GM21717 (cell line): ENCODE data around the gene EDEM1.
"Not testable (repeated sequence)": the region's sequence is repeated elsewhere in the genome, so short reads cannot be mapped to it uniquely, and the experiment has no call there.

ENCODE experiments used
- ATAC-seq: cut with Tn5 transposase; IDR thresholded peaks from one replicate; pipeline ENCODE4 v1.9.1; 2021; ENCODE audit warnings: mild to moderate bottlenecking, moderate library complexity; ENCODE audit not compliant: unreplicated experiment

The EDEM1 gene

DNA sequence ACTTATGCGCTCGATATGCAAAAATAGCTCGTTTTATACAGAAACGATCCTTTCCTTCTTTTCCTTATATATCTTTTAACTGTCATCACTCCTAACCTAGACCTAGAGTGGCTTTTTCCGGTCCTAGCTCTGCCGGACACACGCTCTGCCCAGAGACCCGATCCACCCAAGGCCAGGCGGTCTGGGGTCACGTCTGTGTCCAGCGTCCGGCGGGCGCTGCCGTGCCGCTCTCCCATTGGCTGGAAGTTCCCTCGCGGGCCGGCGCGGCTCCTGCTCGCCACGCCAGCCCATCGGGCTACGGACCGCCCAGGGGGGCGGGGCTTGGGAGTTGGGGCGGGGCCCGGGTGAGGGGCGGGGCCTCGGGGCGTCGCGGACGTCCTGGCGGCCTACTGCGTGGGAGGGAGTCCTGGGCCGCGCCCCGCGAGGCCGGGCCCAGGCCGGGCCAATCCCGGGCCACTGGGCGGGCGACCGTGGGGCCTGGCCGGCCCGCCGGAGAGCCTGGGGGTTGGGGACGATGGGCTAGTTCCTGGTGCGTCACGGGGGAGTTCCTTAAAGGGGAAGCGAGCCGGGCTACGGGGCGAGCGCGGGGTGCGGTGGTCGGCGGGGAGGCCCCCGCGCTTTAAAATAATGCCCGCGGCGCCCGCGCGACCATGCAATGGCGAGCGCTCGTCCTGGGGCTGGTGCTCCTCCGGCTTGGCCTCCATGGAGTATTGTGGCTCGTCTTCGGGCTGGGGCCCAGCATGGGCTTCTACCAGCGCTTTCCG, at the start of gene EDEM1:
TSS of gene EDEM1 (plus strand) at position 552 of the 764 bp plus-strand sequence. CDS start at position 651, 99 bp downstream.
- ATAC-seq, result peak; percentile 81

DNA sequence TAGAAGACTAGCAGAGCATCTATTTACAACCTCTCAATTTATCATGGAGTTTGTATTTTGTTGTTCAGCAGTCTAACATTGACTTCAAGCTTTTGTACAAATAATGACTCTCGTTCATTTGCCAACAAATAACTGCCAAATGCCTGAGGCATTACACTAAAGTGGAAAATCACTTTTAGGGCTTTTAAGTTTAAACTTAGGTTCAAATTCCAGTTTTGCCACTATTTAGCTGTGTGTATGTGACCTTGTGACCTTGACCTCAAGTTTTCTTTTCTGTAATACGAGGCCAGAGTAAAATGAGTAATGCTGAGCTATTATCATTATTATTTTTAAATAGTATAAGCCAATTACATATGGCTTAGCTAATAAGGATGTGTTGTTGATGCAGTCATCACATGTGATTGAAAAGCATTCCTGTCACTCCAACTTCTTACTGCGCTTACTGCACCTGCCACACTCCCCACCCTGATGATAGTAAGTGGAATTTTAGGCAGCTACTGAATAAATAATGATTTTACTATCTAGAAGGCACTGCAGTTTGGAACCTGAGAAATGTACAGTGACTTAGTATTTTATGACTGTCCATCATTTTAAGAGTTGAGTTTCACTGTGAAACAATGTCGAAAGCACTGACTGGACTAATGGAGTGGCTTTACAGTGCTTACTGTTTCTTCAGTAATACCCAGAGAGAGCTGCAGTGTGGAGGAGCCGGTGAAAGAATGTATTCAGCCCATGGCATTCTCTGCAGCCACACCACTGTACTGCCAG, 49.1 kb upstream of the EDEM1 start:
- ATAC-seq, result no peak

DNA sequence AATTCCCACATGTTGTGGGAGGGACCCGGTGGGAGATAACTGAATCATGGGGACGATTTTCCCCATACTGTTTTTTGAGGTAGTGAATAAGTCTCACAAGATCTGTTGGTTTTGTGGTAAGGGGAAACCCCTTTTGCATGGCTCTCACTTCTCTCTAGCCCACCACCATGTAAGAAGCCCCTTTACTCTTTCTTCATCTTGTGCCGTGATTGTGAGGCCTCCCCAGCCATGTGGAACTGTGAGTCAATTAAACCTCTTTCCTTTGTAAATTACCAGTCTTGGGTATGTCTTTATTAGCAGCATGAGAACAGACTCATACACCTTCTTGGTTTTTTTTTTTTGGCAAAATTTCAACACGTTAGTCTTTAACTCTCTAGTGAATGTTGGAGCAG, 47.3 kb upstream of the EDEM1 start:
- ATAC-seq, result peak; percentile 46

DNA sequence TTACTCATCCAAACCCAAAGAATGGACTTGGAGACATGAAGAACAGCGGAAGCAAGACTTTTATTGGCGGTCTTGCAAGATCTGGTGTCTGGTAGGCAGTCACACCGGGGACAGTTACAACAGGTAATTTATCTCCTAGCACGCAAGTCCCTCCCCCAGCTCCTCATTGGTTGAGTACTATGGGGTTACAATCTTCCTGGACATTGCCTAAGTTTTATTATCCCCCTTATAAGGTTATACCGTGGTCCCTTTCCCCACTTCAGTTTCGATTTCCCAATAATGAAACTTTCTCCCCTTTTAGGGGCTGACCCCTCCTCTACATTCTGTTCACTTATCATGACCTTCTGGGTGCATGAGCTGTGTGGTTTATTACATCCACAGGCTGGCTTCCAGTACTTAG, 46.7 kb upstream of the EDEM1 start:
- no peak for ATAC-seq

DNA sequence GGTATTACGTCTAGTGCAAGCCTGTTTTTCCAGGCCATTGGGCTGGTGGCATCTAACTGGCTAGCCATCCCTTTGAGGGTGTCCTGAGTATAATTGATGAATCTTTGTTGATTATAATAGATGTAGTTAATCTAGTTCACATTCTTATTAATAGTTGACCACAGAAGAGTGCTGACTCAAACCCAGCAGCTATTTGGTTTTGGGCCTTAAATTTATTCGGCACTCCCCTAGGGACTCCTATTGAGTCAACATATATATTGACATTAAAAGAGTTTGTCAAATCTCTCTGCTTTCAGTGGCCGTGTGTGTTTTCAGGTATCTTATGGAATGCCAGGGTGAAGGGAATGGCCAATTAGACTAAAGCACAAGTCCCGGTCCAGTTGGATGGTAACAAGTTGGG, 45.7 kb upstream of the EDEM1 start:
- ATAC-seq, result no peak

DNA sequence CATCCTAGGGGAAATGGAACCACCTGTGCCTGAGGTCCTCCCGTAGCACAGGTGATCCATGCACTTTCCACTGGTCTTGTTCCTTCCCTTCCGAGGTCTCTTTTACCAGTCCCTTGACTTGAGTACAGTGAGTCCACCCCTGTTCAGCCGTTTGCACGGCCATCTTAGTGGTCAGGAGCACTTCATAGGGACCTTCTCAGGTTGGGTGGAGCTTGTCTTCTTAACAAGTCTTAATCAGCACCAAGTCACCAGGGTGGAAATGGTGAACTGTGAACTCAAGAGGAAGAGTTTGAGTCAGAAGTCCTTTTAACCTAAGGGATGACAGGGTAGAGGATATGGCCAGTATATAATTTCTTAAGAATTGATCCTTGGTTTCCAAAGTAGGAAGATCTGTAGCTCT, 44.0 kb upstream of the EDEM1 start:
- no peak for ATAC-seq

DNA sequence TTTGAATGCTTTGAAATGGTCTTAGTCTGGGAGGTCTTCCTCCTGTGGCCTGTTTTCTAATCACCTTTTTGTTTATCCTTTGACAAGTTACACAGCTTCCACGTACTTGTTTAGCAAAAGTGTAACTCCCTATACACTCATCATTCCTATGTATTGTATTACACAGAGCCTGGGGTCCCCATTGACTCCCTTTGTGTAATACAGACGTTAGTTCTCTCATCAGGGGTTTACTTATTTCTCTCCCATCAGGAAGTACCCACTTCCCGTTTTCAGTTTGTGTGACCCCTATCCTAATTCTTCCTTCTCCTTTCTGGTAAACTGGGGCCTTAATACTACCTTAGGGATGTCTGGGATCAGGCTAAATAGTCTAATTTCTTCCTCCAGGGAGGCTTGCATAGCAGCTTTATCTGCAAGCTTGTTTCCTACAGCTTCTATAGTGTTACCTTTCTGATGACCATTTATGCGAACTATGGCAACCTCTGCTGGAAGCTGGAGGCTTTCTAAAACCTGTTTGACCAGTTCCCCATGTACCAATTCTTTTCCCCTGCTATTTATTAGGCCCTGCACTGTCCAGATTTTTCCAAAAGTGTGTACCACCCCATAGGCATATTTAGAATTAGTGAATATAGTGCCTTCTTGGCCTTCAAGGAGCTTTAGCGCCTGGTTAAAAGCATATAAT, 43.1 kb upstream of the EDEM1 start:
- ATAC-seq, result no peak

DNA sequence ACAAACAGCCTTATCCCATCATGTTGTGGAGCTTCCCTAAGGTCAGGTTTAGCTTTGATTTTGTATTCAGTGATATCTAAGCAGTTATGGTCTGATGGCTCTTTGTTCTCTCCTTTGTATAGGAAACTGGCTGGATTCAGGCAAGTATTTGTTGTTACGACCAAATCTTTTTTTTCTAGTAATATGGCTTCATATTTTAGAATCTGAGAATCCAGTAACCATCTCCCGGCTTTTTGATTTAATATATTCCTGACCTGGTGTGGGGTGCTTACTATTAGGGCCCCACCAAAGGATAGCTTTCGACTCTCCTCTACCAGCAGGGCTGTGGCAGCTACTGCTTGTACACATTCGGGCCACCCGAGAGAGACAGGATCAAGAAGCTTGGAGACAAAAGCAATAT, 42.4 kb upstream of the EDEM1 start:
- no peak for ATAC-seq

DNA sequence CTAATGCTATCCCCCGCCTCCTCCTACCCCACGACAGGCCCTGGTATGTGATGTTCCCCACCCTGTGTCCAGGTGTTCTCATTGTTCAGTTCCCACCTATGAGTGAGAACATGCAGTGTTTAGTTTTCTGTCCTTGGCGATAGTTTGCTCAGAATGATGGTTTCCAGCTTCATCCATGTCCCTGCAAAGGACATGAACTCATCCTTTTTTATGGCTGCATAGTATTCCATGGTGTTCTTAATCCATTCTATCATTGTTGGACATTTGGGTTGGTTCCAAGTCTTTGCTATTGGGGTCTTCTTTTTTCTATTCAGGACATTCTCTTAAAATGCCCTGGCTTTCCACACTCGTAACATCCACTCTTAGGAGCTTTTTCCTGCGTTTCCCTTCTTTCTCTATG, 40.4 kb upstream of the EDEM1 start:
- not testable (repeated sequence) for ATAC-seq

DNA sequence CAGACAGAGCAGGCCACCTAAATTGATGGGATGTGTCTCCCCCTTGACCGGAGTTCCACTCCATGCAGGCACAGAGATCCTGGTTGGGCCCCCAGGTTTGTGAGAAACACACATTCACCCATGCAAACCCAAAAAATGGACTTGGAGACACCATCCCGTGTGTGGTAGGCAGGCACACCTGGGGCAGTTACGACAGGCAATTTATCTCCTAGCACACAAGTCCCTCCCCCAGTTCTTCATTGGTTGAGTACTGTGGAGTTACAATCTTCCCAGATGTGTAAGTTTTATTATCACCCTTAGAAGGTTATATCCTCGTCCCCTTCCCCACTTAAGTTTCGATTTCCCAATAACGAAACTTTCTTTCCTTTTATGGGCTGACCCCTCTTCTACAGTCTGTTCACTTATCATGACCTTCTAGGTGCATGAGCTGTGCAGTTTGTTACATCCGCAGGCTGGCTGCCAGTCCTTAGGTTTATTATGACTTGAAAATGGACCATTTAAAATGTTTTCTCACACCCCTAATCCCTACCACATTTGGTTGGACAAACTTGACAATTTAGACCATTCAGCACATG, 38.1 kb upstream of the EDEM1 start:
- no peak for ATAC-seq

DNA sequence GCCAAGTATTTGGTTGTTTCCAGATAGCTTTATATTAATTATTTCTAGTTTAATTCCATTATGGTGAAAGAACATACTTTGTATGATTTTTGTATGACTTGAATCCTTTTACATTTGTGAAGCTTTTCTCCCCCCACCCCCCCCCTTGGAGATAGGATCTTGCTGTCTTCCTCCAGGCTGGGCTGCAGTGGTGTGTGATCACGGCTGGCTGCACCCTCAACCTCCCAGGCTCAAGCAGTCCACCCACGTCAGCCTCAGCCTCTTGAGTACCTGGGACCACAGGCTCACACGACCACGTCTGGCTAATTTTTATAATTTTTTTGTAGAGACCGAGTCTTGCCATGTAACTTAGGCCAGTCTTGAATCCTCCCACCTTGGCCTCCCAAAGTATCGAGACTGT, 35.9 kb upstream of the EDEM1 start:
- no peak for ATAC-seq

DNA sequence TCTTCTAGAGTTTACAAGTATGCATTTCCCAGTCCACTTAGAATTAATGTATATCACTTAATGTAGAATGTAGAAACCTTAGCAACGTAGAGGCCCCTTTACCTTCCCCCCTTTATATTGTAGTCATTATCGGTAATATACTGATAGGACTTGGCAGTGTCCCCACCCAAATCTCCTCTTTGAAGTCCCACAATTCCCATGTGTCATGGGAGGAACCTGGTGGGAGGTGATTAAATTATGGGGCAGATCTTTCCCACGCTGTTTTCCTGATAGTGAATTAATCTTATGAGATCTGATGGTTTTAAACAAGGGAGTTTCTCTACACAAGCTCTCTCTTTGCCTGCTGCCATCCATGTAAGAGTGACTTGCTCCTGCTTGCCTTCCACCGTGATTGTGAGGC, 34.4 kb upstream of the EDEM1 start:
- ATAC-seq, result no peak

DNA sequence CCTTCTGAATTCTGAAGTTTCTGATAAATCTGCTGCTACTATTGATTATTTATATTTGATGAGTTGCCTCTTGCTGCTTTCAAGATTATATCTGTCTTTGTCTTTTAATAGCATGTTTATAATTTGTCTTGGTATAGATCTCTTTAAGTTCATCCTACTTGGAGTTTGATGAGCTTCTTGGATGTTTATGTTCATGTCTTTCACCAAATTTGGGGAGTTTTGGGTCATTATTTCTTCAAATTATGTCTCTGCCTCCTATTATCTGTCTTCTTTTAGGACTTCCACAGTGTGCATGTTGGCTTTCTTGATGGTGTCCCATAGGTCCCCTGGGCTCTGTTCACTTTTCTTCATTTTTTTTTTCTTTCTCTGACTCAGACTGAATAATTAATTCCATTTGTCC, 32.3 kb upstream of the EDEM1 start:
- ATAC-seq, result no peak

DNA sequence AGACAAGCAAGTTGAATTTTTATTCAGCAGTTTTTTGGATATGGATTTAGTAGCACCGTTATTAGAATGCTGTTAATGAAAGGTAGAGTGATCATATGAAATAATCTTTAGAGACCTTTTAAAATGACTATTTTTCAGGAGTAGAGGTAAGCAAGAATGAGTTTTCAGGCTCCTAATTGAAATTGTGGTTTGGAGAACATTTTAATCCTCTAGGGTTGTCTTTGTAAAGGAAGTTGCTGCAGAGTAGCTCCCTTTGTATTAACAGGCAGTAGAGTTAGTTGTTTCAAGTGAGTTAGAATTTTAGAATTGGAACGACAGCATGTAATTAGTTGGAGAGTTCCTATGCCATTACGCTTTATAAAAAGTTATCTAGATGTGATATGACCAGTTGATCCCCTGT, 27.2 kb upstream of the EDEM1 start:
- ATAC-seq, result no peak

DNA sequence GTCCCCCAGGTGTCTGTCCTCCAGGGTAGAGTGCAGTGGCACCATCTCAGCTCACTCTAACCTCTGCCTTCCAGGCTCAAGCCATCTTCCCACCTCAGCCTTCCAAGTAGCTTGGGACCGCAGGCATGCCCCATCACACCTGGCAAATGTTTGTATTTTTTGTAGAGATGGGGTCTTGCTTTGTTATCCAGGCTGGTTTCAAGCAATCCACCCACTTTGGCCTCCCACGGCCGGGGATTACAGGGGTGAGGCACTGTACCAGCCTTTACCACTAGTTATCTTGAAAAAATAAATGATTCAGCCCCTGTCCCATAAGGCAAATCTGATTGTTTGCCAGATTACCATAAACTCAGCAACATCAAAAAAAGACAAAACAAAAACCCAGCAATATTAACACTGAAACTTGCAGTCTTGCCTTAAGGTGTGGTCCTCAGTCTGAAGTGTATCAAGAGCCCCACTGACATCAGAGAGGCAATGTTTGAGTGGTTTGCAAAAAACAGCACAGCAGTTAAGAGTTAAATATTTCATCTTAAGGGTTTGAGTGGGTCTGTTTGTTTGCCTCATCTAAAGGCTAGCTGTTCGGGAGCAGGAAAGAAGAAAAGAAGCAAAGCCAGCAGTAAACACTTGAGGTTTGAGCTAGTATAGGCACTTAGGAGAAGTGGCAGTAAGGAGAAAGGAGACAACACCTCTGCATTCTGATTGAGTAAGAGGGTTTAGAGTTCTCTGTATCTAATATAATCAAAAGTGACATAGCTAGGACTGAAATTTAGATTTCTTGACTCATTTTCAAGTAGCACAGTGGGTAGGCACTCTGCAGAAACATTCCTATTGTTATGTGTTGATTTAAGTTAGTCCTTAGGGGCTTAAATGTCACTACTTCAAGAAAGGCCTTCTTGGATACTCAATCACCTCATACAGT, 26.3 kb upstream of the EDEM1 start:
- ATAC-seq, result no peak

DNA sequence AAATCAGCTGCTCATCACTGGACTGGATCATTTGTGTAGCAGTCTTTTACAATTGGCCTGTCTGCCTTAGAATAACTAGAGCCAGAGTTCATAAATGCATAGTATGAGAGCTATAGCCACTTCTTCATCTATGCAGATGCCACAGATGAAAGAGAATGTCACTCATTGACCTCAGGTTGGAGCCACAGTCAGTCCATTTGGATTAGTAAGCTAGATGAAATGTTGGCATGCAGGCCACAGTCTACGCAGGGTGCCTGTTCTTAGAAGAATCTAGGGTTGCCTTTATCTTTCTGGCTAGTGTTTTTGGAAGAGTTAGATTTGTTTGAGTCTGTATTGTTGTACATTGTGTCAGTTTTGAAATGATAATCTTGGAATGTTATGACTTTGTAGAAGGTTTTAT, 25.4 kb upstream of the EDEM1 start:
- ATAC-seq, result no peak

DNA sequence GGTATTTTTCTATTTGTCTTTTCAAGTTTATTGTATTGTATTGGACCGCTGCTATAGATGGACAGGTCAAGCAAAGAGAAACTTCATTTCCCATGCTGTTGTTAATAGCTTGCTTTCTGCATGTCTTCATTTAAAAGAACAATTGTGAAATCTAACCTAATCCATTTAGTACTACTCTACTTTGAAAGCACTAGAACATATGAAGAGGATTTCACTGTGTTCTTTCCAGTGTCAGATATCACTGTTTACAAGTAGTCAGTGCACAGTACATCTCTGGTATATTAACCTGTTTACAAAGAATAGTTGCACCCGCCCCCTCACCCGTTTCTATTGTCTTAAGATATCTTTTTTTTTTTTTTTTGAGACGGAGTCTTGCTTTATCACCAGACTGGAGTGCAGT, 21.8 kb upstream of the EDEM1 start:
- no peak for ATAC-seq

DNA sequence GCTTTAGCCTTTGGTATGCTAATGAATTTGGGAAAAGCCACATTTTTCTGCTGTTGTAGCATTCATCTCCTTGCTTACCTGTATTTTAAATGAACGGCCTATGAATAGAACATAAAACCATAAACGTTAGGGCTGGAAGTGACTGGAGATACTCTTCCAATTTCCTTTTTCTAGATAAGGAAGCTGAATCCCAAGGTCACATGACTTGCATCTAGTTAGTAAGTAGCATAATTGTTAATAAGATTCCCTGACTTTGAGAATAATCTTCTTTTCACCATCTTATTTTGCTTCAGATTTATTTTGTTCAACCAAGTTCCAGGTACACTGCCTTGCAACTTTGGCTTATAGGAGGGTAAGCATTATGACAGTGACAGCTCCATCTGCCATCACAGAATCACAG, 20.7 kb upstream of the EDEM1 start:
- no peak for ATAC-seq

DNA sequence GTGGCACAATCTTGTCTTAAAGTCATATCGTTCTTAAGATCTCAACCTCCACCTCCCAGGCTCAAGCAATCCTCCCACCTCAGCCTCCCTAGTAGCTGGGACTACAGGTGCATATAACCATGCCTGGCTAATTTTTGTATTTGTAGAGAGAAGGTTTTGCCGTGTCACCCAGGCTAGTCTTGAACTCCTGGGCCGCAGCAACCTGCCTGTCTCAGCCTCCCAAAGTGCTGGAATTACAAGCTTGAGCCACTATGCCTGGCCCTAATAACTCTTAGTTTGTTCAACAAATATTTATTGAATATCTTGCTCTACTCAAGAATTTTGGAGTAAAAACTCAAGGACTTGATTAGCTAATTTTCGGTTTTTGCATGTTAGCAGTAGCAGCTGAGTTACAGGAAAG, 19.4 kb upstream of the EDEM1 start:
- no peak for ATAC-seq

DNA sequence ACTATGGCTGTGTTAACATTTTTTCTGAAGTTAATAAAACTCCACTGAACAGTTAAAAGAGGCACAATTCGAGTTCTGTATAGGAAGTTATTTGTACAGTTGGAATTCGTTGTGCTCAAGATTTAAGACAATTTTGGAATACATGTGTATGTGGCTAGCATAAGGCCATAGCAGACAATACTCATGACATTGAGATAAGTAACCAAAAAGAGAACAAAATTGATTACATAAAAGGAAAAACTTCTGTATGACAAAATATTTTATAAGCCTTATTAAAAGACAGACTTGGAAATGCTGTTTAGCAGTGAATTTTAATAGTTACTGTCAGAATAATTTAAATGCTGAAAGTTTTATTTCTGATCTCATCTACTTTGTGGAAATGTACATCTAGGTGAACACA, 17.7 kb upstream of the EDEM1 start:
- ATAC-seq, result no peak

DNA sequence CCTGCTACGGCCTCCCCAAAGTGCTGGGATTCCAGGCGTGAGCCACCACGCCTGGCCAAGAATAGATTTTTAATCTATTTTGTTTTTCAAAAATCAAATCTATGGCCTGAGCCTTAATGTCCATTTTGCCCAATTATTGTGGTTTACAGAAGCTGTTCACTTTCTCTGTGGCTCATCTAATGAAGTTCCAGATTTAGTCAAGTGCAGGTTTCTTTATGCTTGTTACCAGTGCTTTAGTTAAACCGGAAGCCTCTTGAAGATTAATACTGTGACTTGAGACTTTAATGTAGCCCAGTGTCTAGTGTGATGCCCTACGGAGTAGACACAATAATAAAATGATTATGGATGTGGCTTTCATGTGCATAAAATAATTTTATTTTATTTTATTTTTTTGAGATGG, 16.5 kb upstream of the EDEM1 start:
- ATAC-seq, result no peak
